ENCODE data around the gene MGAT4C.
"Not testable (repeated sequence)": the region's sequence is repeated elsewhere in the genome, so short reads cannot be mapped to it uniquely, and the experiment has no call there.

Gene MGAT4C

DNA sequence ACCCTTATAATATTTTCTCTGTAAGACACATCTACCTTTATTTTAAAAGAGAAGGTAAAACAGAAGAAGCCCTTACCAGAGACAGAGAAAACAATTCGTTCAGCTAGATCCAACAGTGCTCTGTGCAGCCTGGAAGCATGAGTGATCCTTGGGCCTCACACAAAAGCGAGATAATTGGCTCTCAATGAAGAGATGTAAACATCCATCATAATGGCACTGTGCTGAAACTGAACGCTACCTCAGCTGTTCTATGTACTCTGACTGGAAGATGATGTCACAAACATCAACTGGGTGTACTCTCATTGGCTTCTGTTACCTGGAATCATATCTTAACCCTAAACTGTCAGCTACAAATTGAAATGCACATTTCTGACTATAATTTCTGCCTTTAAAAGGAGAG lies at the start of gene MGAT4C:
TSS of gene MGAT4C (minus strand) at position 229 of the 400 bp plus-strand sequence.
- TF ChIP-seq, protein P1, sequence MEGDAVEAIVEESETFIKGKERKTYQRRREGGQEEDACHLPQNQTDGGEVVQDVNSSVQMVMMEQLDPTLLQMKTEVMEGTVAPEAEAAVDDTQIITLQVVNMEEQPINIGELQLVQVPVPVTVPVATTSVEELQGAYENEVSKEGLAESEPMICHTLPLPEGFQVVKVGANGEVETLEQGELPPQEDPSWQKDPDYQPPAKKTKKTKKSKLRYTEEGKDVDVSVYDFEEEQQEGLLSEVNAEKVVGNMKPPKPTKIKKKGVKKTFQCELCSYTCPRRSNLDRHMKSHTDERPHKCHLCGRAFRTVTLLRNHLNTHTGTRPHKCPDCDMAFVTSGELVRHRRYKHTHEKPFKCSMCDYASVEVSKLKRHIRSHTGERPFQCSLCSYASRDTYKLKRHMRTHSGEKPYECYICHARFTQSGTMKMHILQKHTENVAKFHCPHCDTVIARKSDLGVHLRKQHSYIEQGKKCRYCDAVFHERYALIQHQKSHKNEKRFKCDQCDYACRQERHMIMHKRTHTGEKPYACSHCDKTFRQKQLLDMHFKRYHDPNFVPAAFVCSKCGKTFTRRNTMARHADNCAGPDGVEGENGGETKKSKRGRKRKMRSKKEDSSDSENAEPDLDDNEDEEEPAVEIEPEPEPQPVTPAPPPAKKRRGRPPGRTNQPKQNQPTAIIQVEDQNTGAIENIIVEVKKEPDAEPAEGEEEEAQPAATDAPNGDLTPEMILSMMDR (IDR thresholded peaks at IDR 0.05; ENCODE audit: borderline replicate concordance, insufficient read depth, low read depth, low read length) = no peak
- H3K4me3 ChIP-seq (ENCODE audit: low read depth, low read length) = no peak within 1 kb of the TSS

DNA sequence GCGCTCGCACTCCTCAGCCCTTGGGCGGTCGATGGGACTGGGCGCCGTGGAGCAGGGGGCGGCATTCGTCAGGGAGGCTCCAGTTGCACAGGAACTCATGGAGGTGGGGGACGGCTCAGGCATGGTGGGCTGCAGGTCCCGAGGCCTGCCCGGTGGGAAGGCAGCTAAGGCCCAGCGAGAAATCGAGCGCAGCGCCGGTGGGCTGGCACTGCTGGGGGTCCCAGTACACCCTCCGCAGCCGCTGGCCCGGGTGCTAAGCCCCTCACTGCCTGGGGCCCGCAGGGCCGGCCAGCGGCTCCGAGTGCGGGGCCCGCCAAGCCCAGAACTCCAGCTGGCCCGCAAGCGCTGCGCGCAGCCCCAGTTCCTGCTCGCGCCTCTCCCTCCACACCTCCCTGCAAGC lies 40.2 kb upstream of the MGAT4C start:
- not testable (repeated sequence) for H3K4me3 ChIP-seq (ENCODE audit: low read depth, low read length)

DNA sequence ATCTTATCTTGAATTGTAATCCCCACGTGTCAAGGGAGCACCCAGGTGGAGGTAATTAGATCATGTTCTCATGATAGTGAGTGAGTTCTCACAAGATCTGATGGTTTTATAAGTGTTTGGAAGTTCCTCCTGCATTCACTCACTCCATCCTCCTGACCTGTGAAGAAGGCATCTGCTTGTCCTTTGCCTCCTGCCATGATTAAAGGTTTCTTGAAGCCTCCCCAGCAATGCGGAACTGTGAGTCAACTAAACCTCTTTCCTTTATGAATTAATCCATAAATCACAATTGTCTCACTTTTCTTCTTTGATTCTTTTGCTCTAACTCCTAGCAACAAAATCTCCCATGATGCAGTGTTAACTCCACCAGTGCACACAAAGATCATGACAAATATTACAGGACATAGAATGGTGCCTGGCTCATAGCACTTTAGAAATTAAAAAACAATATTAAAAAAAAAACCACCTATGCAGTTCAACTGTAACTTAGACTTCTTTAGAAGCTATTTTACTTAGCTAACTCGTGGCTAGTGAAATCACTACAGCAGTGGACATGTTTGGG lies 37.6 kb upstream of the MGAT4C start:
- H3K4me3 ChIP-seq (ENCODE audit: low read depth, low read length) = no peak overlapping the region
- TF ChIP-seq, protein P1 (IDR thresholded peaks at IDR 0.05; ENCODE audit: borderline replicate concordance, insufficient read depth, low read depth, low read length) = no peak

DNA sequence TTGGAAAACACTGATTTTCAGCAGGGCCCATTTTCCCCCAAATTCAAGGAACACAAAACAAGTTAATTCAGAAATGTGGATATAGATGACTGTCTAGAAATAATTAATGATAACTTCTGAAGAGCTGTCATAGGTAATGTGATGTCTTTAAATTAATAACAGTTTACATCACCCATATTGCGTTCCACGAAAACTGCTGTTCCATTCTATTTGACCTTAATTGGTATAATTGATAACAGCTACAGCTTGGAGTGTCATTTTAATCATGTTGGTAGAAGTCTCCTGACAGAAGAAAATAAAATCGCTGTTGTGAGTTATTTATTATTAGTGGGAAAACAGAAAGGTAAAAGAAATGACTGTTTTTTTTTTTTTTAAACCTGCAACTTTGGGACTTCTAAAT lies 36.3 kb upstream of the MGAT4C start:
- TF ChIP-seq, protein P1 (IDR thresholded peaks at IDR 0.05; ENCODE audit: borderline replicate concordance, insufficient read depth, low read depth, low read length) = no peak
- no peak overlapping the region for H3K4me3 ChIP-seq (ENCODE audit: low read depth, low read length)

DNA sequence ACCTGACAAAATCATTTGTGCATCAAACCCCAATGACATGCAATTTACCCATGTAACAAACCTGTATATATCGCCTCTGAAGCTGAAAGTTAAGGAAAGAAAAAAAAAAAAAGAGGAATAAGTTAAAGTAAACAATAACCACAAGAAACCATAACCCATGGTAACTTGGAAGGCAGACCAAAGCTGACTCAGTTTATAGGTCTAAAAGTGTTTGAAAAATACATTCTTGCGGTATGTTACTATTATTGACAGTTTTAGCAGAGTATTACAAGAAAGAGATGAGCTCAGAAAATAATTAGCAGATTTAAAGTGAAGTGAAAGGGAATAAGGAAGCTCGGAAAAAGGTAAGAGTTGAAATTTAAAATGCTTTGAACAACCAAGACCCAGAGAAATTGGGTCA lies 34.4 kb upstream of the MGAT4C start:
- TF ChIP-seq, protein P1 (IDR thresholded peaks at IDR 0.05; ENCODE audit: borderline replicate concordance, insufficient read depth, low read depth, low read length) = no peak

DNA sequence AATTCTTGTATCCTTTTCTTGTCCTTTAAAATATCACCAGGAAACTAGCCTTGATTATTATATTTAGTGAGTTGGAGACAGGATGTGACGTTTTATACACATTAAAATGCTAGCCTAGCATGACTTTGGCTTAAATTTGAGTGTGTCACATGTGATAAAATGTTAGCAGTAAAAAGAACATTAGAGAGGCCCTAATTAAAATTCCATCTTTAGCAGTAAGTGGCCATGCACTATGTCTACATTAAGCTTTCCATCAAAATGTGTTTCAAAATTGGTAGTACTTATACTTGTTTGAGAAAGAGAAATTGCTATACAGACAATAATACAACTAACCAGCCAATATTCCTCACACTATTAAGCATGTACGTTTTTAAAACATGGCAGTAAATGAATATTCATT lies 29.9 kb upstream of the MGAT4C start:
- H3K4me3 ChIP-seq (ENCODE audit: low read depth, low read length) = no peak overlapping the region
- TF ChIP-seq, protein P1 (IDR thresholded peaks at IDR 0.05; ENCODE audit: borderline replicate concordance, insufficient read depth, low read depth, low read length) = no peak

More for the DNA sequence above, 34.4 kb upstream of the MGAT4C start:
- H3K4me3 ChIP-seq (ENCODE audit: low read depth, low read length) = no peak overlapping the region

DNA sequence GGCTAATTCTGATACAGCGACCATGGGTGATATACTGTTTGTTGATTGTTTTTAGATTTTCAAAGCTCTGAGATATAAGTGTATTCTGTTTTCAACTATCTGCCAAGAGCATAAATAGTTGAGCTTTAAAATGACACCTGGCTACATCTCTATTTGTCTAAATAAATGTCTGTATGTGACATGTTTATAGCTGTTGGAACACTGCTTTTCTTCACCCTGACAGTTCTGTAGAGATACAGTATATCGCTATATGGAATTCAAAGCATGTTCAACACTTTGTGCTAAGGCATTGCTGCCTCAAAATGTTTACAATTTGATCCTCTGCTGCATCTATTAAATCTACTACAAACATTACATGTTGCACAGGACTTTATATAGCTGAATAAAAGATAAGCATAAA lies 27.4 kb upstream of the MGAT4C start:
- no peak overlapping the region for H3K4me3 ChIP-seq (ENCODE audit: low read depth, low read length)
- TF ChIP-seq, protein P1 (IDR thresholded peaks at IDR 0.05; ENCODE audit: borderline replicate concordance, insufficient read depth, low read depth, low read length) = no peak

DNA sequence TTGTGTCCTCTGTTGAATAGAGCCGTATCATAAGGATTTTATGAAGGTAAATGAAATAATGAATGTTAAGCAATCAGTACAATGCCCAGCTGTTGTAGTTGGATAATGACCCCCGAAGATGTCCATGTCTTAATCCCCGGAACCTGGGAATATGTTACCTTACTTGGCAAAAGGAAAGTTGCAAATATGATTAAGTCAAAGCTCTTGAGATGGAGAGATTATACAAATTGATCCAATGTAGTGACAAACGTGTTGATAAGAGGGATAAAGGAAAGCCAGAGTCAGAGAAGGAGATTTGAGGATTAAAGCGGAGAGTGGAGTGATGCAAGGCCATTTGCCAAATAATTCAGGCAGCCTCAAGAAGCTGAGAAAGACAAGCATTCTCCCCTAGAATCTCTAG lies 19.2 kb upstream of the MGAT4C start:
- TF ChIP-seq, protein P1 (IDR thresholded peaks at IDR 0.05; ENCODE audit: borderline replicate concordance, insufficient read depth, low read depth, low read length) = no peak
- H3K4me3 ChIP-seq (ENCODE audit: low read depth, low read length) = no peak overlapping the region
